B cell (primary cell): ENCODE data around the gene MEIS3.

Source experiments
- EZH2 ChIP-seq: IDR thresholded peaks from 2 replicates; pipeline ENCODE4 v1.6.1; 2012; ENCODE audit warnings: borderline replicate concordance, low read depth, mild to moderate bottlenecking, moderate library complexity, low read length; ENCODE audit not compliant: insufficient read depth, poor library complexity, severe bottlenecking
- TF ChIP-seq, protein P1 (sequence below): fragments of 200-600 bp; IDR thresholded peaks from one replicate; pipeline ENCODE4 v1.8.0; 2022; ENCODE audit warnings: antibody characterized with exemption, mild to moderate bottlenecking

DNA sequence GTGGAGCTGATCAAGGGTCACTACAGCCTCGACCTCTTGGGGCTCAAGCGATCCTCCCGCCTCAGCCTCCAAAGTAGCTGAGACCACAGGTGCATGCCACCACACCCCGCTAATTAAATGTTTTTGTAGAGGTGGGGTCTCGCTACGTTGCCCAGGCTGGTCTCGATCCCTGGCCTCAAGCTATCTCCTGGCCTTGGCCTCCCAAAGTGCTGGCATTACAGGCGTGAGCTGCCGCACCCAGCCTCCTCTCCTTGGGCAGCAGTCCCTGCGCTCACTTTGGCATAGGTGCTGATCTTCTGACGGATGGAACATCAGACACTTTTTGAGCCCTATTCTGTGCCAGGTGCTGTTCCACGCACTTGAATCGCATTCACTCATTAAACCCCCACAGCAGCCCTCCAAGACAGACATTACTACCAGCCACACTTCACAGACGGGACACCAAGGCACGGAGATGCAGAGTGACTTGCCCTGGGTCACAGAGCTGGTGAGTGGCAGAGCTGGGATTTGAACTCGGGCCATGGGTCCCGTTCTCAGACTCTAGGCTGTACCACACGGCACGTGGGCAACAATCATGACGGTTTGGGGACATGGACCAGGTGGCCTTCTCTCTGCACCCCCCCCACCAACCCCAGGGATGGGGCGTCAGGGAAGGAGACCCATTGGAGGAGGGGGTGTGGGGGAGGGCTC lies 3.2 kb downstream of the MEIS3 start:
- TF ChIP-seq, protein P1, sequence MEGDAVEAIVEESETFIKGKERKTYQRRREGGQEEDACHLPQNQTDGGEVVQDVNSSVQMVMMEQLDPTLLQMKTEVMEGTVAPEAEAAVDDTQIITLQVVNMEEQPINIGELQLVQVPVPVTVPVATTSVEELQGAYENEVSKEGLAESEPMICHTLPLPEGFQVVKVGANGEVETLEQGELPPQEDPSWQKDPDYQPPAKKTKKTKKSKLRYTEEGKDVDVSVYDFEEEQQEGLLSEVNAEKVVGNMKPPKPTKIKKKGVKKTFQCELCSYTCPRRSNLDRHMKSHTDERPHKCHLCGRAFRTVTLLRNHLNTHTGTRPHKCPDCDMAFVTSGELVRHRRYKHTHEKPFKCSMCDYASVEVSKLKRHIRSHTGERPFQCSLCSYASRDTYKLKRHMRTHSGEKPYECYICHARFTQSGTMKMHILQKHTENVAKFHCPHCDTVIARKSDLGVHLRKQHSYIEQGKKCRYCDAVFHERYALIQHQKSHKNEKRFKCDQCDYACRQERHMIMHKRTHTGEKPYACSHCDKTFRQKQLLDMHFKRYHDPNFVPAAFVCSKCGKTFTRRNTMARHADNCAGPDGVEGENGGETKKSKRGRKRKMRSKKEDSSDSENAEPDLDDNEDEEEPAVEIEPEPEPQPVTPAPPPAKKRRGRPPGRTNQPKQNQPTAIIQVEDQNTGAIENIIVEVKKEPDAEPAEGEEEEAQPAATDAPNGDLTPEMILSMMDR, result no peak
- no peak for TF ChIP-seq EZH2
